ENCODE data around the gene TFAP2E.
A peak's percentile ranks its signal among the peaks of the same experiment; 100 is the strongest.

Gene TFAP2E

GRCh38 chr1:35573198-35574124 lies at the start of gene TFAP2E:
Gene TFAP2E, plus strand, starts transcription at chr1:35573314. Its CDS starts 264 bp downstream, at chr1:35573578.
- peaks cover 48% of the 10 kb centered on the region for H3K27me3 Mint-ChIP-seq (ENCODE audit: low read depth)
- H3K27ac Mint-ChIP-seq: no peak within 1 kb of the TSS
- no peak within 1 kb of the TSS for H3K4me3 Mint-ChIP-seq
- H3K4me1 Mint-ChIP-seq (ENCODE audit: low read depth): peaks cover 28% of the 10 kb centered on the region
- peaks cover 1% of the 10 kb centered on the region for H3K36me3 Mint-ChIP-seq (ENCODE audit: low read depth)
- H3K9me3 Mint-ChIP-seq: no peaks in the 10 kb centered on the region

GRCh38 chr1:35524106-35524505 lies 49.0 kb upstream of the TFAP2E start:
- H3K27me3 Mint-ChIP-seq (ENCODE audit: low read depth): no peaks in the 10 kb centered on the region
- peaks cover 47% of the 10 kb centered on the region for H3K9me3 Mint-ChIP-seq
- no peak overlapping the region for H3K27ac Mint-ChIP-seq
- H3K4me3 Mint-ChIP-seq: no peak overlapping the region
- H3K36me3 Mint-ChIP-seq (ENCODE audit: low read depth): peaks cover 41% of the 10 kb centered on the region
- H3K4me1 Mint-ChIP-seq (ENCODE audit: low read depth): peaks cover 12% of the 10 kb centered on the region

DNA sequence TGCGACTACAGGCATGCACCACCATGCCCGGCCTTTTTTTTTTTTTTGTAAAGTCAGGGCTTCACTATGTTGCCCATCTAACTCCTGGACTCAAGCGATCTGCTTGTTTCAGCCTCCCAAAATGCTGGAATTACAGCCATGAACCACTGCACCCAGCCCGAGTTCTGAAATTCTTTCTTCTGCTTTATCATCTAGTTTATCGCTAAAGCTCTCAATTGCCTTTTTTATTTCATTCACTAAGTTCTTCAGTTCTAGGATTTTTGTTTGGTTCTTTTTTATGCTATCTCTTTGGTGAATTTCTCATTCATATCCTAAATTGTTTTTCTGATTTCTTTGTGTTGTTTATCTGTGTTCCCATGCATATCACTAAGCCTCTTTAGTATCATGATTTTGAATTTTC lies 42.9 kb upstream of the TFAP2E start:
- Mint-ChIP-seq H3K36me3 (ENCODE audit: low read depth) (peaks cover 68% of the 10 kb centered on the region), H3K4me1 (ENCODE audit: low read depth) (peaks cover 4% of the 10 kb centered on the region), H3K27me3 (ENCODE audit: low read depth) (no peaks in the 10 kb centered on the region), H3K9me3 (peaks cover 53% of the 10 kb centered on the region), H3K4me3 (no peak overlapping the region), H3K27ac (no peak overlapping the region)

- H3K27ac Mint-ChIP-seq: no peak overlapping the region
- H3K4me1 Mint-ChIP-seq (ENCODE audit: low read depth): peaks cover 10% of the 10 kb centered on the region
- H3K4me3 Mint-ChIP-seq: no peak overlapping the region
- no peaks in the 10 kb centered on the region for H3K27me3 Mint-ChIP-seq (ENCODE audit: low read depth)
- peaks cover 68% of the 10 kb centered on the region for H3K36me3 Mint-ChIP-seq (ENCODE audit: low read depth)
- peaks cover 45% of the 10 kb centered on the region for H3K9me3 Mint-ChIP-seq
Measured at GRCh38 chr1:35530946-35531345, 42.2 kb upstream of the TFAP2E start.

- no peak overlapping the region for H3K27ac Mint-ChIP-seq
- H3K4me3 Mint-ChIP-seq: no peak overlapping the region
- peaks cover 45% of the 10 kb centered on the region for H3K9me3 Mint-ChIP-seq
- no peaks in the 10 kb centered on the region for H3K27me3 Mint-ChIP-seq (ENCODE audit: low read depth)
- peaks cover 69% of the 10 kb centered on the region for H3K36me3 Mint-ChIP-seq (ENCODE audit: low read depth)
- H3K4me1 Mint-ChIP-seq (ENCODE audit: low read depth): peaks cover 13% of the 10 kb centered on the region
Measured at GRCh38 chr1:35531368-35531767, 41.7 kb upstream of the TFAP2E start.

DNA sequence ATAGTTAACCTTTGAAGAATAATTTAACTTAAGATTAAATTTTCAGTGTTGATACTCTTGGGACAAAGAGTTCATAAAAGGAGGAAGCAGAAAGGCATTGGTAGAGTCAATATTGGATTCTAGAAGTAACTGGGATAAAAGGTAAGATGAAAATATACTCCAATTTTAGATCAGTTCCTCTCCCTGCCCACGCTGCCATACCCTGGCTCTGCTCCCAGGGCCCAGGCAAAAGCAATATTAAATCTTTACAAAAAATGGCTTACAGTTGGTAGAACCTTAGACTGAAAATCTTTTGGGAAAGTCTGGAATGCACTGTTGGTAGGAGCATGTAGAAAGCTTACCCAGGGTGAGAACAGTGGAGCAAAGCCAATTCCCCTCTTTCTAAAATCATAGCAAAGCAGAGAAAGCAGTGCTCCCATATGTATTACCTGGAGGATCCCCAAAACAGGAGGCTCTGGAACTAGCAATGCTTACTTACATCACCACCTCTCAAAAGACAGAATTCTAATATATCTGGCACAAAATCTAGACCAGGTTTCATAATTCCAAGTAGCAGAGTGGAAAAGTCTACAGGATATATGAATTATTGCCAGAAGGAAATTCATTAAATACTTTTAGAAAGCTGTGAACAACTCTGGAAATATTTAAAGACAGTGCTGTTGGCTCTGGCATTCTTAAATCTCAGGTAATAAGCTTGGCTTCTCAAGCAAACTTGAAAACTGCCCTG lies 40.5 kb upstream of the TFAP2E start:
- peaks cover 34% of the 10 kb centered on the region for H3K9me3 Mint-ChIP-seq
- H3K27me3 Mint-ChIP-seq (ENCODE audit: low read depth): no peaks in the 10 kb centered on the region
- peaks cover 24% of the 10 kb centered on the region for H3K4me1 Mint-ChIP-seq (ENCODE audit: low read depth)
- H3K36me3 Mint-ChIP-seq (ENCODE audit: low read depth): peaks cover 66% of the 10 kb centered on the region
- H3K27ac Mint-ChIP-seq: no peak overlapping the region
- no peak overlapping the region for H3K4me3 Mint-ChIP-seq

DNA sequence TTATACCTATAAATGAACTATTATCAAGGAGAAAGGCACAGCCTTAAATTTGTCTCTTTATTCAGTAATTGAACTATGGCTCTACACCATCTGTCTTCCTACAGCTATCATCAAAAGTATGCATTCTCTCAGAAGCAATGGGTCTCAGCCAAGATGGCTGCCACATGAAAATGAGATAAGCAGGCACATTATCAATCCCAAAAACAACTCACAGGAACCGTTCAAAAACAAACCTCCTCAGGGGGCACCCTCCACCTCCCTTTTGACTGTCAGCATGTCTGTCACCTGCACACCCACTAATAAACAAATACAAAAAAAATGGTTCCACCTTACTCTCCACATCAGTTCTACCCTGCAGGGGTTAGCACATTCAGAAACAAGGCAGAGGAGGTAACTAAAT lies 39.5 kb upstream of the TFAP2E start:
- Mint-ChIP-seq H3K4me3 (no peak overlapping the region), H3K27ac (no peak overlapping the region), H3K9me3 (peaks cover 26% of the 10 kb centered on the region), H3K4me1 (ENCODE audit: low read depth) (peaks cover 30% of the 10 kb centered on the region), H3K36me3 (ENCODE audit: low read depth) (peaks cover 60% of the 10 kb centered on the region), H3K27me3 (ENCODE audit: low read depth) (no peaks in the 10 kb centered on the region)

DNA sequence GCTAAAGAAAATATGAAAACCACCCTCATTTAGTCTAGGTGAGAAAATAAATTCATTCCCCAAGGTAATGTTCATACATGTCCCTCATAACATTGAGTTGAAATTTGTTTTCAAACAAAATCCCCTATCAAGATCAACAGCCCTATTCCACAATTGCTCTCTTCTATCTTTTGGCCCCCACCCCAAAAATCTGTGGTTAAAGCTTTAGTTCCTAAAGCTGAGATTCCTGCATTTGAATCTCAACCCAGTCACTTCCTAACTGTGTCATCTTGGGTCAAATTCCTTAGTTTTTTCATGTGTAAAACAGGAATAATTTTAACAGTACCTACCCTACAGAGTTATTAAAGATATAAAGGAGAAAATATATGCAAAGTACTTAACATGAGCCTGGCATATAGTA lies 37.9 kb upstream of the TFAP2E start:
- Mint-ChIP-seq H3K27ac (no peak overlapping the region), H3K4me1 (ENCODE audit: low read depth) (peaks cover 47% of the 10 kb centered on the region), H3K9me3 (peaks cover 10% of the 10 kb centered on the region), H3K27me3 (ENCODE audit: low read depth) (no peaks in the 10 kb centered on the region), H3K4me3 (no peak overlapping the region), H3K36me3 (ENCODE audit: low read depth) (peaks cover 53% of the 10 kb centered on the region)

- peaks cover 55% of the 10 kb centered on the region for H3K4me1 Mint-ChIP-seq (ENCODE audit: low read depth)
- no peaks in the 10 kb centered on the region for H3K27me3 Mint-ChIP-seq (ENCODE audit: low read depth)
- peaks cover 52% of the 10 kb centered on the region for H3K36me3 Mint-ChIP-seq (ENCODE audit: low read depth)
- H3K9me3 Mint-ChIP-seq: peaks cover 3% of the 10 kb centered on the region
- H3K27ac Mint-ChIP-seq: peak overlapping the region; percentile 31
- peak overlapping the region; percentile 1 for H3K4me3 Mint-ChIP-seq
Measured at GRCh38 chr1:35536556-35537162, 36.5 kb upstream of the TFAP2E start.

DNA sequence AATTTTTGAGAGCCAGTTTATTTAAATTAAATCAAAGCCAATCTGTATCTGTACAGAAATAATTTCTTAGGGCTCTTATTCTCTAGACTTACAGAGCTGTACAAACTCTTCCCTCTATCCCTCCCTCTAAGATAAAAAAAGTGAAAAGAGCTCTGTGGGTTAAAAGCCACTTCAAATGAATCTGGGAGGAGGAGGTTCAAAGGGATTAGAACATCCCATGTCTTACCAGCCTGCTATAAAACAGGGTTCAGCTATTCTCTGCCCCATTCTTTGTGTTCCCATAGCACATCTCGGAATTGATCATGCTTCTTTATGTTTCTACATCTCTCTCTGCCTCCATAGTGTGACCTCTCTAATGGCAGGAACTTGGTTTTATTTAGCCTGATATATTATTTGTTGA lies 35.3 kb upstream of the TFAP2E start:
- H3K36me3 Mint-ChIP-seq (ENCODE audit: low read depth): peaks cover 49% of the 10 kb centered on the region
- H3K4me1 Mint-ChIP-seq (ENCODE audit: low read depth): peaks cover 58% of the 10 kb centered on the region
- no peaks in the 10 kb centered on the region for H3K9me3 Mint-ChIP-seq
- H3K27me3 Mint-ChIP-seq (ENCODE audit: low read depth): no peaks in the 10 kb centered on the region
- peak overlapping the region; percentile 72 for H3K27ac Mint-ChIP-seq
- peak overlapping the region; percentile 46 for H3K4me3 Mint-ChIP-seq

DNA sequence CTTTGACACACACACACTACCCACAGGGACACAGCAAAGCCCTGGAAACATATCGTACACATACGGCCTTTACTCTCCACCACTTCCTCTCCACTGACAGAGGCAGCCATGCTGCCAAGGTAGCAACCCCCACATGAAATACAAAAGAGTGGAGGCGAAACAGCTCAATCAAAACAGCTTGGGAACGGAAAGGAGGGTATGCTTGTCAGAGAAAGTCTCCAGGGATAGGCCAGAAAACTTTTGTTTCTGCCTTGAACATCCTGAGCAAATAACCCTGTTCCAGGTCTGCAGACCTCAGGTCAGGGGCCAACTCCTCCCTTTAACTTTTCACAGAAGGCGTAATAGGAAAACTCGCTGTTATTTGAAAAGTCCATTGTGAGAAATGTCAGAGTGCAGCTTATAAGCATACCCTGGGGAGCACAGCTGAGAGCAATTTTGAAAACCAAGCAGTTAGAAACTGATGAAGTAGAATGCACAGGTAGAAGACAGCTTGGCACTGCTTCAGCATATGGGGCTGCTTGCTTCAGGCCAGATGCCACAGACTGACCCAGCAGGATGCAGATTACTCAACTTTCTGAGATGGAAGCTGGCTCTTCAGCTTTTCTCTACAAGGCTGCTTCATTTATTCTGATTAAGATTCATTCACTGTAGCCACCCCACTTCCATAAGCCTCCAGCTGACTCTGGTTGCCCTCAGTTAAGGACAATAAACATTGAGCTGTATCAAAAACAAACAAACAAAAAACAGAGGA lies 33.9 kb upstream of the TFAP2E start:
- Mint-ChIP-seq H3K27ac (peak overlapping the region; percentile 88), H3K9me3 (no peaks in the 10 kb centered on the region), H3K36me3 (ENCODE audit: low read depth) (peaks cover 50% of the 10 kb centered on the region), H3K27me3 (ENCODE audit: low read depth) (no peaks in the 10 kb centered on the region), H3K4me1 (ENCODE audit: low read depth) (peaks cover 62% of the 10 kb centered on the region), H3K4me3 (peak overlapping the region; percentile 75)

DNA sequence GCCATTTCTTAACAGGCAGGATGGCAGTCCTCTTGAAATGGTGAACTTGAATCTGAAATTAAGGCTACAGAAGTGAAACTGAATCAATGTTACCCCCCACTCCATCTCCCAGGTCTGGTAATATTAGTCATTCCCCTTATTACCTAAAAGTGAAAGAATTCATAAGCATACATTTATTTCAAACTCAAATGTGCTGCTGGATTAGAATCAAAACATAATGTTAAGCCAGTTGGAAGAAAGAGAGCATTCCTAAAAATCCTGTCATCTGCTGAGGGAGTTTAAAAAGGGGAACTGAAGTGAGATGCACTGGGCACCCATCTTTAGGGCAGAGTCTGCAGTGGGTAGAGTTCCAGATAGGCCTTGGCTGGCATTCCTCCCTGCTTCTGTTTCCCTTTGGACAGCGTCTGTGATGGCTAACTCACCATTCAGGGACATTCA lies 33.3 kb upstream of the TFAP2E start:
- H3K9me3 Mint-ChIP-seq: no peaks in the 10 kb centered on the region
- H3K4me3 Mint-ChIP-seq: peak overlapping the region; percentile 10
- H3K36me3 Mint-ChIP-seq (ENCODE audit: low read depth): peaks cover 49% of the 10 kb centered on the region
- no peaks in the 10 kb centered on the region for H3K27me3 Mint-ChIP-seq (ENCODE audit: low read depth)
- H3K4me1 Mint-ChIP-seq (ENCODE audit: low read depth): peaks cover 66% of the 10 kb centered on the region
- H3K27ac Mint-ChIP-seq: peak overlapping the region; percentile 88

DNA sequence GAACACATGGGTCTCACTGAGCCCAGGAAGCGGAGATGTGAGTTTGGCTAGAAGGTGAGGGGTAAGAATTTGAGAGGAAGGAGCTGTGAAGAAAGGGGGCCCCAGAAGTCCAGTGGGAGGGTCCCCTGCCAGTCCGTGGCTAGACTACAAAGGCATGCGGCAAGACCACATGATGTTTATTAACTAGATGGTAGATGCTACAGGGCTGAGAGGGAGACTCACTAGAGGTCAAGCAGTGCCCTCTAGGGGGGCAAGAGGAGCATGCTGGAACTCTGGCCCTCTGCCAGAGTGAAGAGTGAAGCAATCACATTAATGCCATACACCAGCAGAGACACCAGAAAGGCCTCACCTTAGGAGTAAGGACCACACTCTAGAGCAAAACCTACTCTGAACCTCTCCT lies 28.1 kb upstream of the TFAP2E start:
- H3K4me1 Mint-ChIP-seq (ENCODE audit: low read depth): peaks cover 40% of the 10 kb centered on the region
- H3K36me3 Mint-ChIP-seq (ENCODE audit: low read depth): peaks cover 49% of the 10 kb centered on the region
- no peak overlapping the region for H3K4me3 Mint-ChIP-seq
- peak overlapping the region; percentile 37 for H3K27ac Mint-ChIP-seq
- no peaks in the 10 kb centered on the region for H3K9me3 Mint-ChIP-seq
- H3K27me3 Mint-ChIP-seq (ENCODE audit: low read depth): no peaks in the 10 kb centered on the region

- Mint-ChIP-seq H3K4me3 (no peak overlapping the region), H3K36me3 (ENCODE audit: low read depth) (peaks cover 39% of the 10 kb centered on the region)
Measured at GRCh38 chr1:35546614-35547013, 26.5 kb upstream of the TFAP2E start.

More at GRCh38 chr1:35546614-35547013, 26.5 kb upstream of the TFAP2E start:
- H3K9me3 Mint-ChIP-seq: no peaks in the 10 kb centered on the region
- no peak overlapping the region for H3K27ac Mint-ChIP-seq
- H3K4me1 Mint-ChIP-seq (ENCODE audit: low read depth): peaks cover 30% of the 10 kb centered on the region
- H3K27me3 Mint-ChIP-seq (ENCODE audit: low read depth): no peaks in the 10 kb centered on the region
